OCI-LY3 (cell line): Measurements from ENCODE around the gene POFUT2.

ENCODE experiments used
- H2AFZ ChIP-seq: fragments of 200-600, 300-600 bp; shearing (Covaris generic); 2 replicates; pipeline ENCODE4 v1.6.0; 2014; ENCODE audit warnings: antibody characterized with exemption, low read depth, low read length
- H3K27ac ChIP-seq: fragments of 200-600, 300-600 bp; sonication (generic); 2 replicates; pipeline ENCODE4 v1.5.1; 2014; ENCODE audit warnings: mild to moderate bottlenecking, low read length, moderate library complexity, mixed read lengths
- H3K27me3 ChIP-seq: fragments of 200-600, 300-600 bp; sonication (generic); 2 replicates; pipeline ENCODE4 v1.6.1; 2014; ENCODE audit warnings: low read depth, low read length, mixed read lengths
- H3K36me3 ChIP-seq: fragments of 200-600, 300-600 bp; sonication (generic); replicated peaks from 2 replicates; pipeline ENCODE3; 2014; ENCODE audit warnings: low read depth, low read length, mixed read lengths
- H3K4me1 ChIP-seq: fragments of 300-600, 200-600 bp; sonication (generic); 2 replicates; pipeline ENCODE4 v1.6.1; 2014; ENCODE audit warnings: low read length, mixed read lengths
- H3K4me2 ChIP-seq: fragments of 200-600, 300-600 bp; sonication (generic); 2 replicates; pipeline ENCODE4 v1.6.1; 2014; ENCODE audit warnings: low read length, mixed read lengths
- H3K4me3 ChIP-seq: fragments of 300-600, 200-600 bp; sonication (generic); 2 replicates; pipeline ENCODE4 v1.5.1; 2014; ENCODE audit warnings: antibody characterized with exemption, mild to moderate bottlenecking, low read length, moderate library complexity
- H3K79me2 ChIP-seq: fragments of 300-600, 200-600 bp; shearing (Covaris generic); 2 replicates; pipeline ENCODE4 v1.6.1; 2014; ENCODE audit warnings: mild to moderate bottlenecking, low read length, mixed read lengths
- H3K9ac ChIP-seq: fragments of 300-600, 200-600 bp; shearing (Covaris generic); 2 replicates; pipeline ENCODE4 v1.6.0; 2014; ENCODE audit warnings: mild to moderate bottlenecking, low read length, moderate library complexity
- H3K9me3 ChIP-seq: fragments of 200-600, 300-600 bp; shearing (Covaris generic); 2 replicates; pipeline ENCODE4 v1.6.1; 2014; ENCODE audit warnings: low read length, mixed read lengths; ENCODE audit not compliant: insufficient read depth
- H4K20me1 ChIP-seq: fragments of 200-600, 300-600 bp; sonication (generic); 2 replicates; pipeline ENCODE4 v1.6.1; 2016; ENCODE audit warnings: low read length, mixed read lengths; ENCODE audit not compliant: insufficient read depth
- CTCF ChIP-seq: fragments of 200-600, 300-600 bp; sonication (generic); IDR thresholded peaks from 2 replicates; pipeline ENCODE4 v1.5.1; 2014; ENCODE audit warnings: antibody characterized with exemption, low read length, low read depth
- EZH2phosphoT487 ChIP-seq: fragments of 200-600 bp; shearing (Covaris generic); IDR thresholded peaks from 2 replicates; pipeline ENCODE4 v1.6.1; 2018; ENCODE audit warnings: antibody characterized with exemption, mixed run types, low read depth

Gene POFUT2

GRCh38 chr21:45280178-45280821, 7.4 kb downstream of the POFUT2 start:
- Histone ChIP-seq H3K27me3 (no peaks in the 10 kb centered on the region), H3K9me3 (no peaks in the 10 kb centered on the region), H2AFZ (no peak overlapping the region), H3K27ac (no peak overlapping the region), H3K4me2 (no peak overlapping the region), H4K20me1 (no peaks in the 10 kb centered on the region), H3K4me3 (no peak overlapping the region), H3K4me1 (no peaks in the 10 kb centered on the region), H3K79me2 (no peaks in the 10 kb centered on the region), H3K9ac (no peak overlapping the region), H3K36me3 (peaks cover 7% of the 10 kb centered on the region)
- TF ChIP-seq EZH2phosphoT487 (no peak), CTCF (no peak)

GRCh38 chr21:45279446-45280177, 8.1 kb downstream of the POFUT2 start:
- no peak for TF ChIP-seq EZH2phosphoT487
- TF ChIP-seq CTCF, result no peak
- no peaks in the 10 kb centered on the region for H4K20me1 ChIP-seq
- H3K4me2 ChIP-seq, result no peak overlapping the region
- no peak overlapping the region for H3K27ac ChIP-seq
- no peaks in the 10 kb centered on the region for H3K27me3 ChIP-seq
- H3K9me3 ChIP-seq, result no peaks in the 10 kb centered on the region
- no peak overlapping the region for H2AFZ ChIP-seq
- H3K4me1 ChIP-seq, result no peaks in the 10 kb centered on the region
- no peaks in the 10 kb centered on the region for H3K79me2 ChIP-seq
- H3K9ac ChIP-seq, result no peak overlapping the region
- H3K36me3 ChIP-seq, result peaks cover 4% of the 10 kb centered on the region
- H3K4me3 ChIP-seq, result no peak overlapping the region

GRCh38 chr21:45278156-45278911, 9.4 kb downstream of the POFUT2 start:
- H3K9ac ChIP-seq, result no peak overlapping the region
- no peak overlapping the region for H3K4me2 ChIP-seq
- H3K27ac ChIP-seq, result no peak overlapping the region
- H3K36me3 ChIP-seq, result no peaks in the 10 kb centered on the region
- no peaks in the 10 kb centered on the region for H3K27me3 ChIP-seq
- H3K9me3 ChIP-seq, result no peaks in the 10 kb centered on the region
- H3K79me2 ChIP-seq, result no peaks in the 10 kb centered on the region
- H3K4me3 ChIP-seq, result no peak overlapping the region
- H4K20me1 ChIP-seq, result no peaks in the 10 kb centered on the region
- no peaks in the 10 kb centered on the region for H3K4me1 ChIP-seq
- TF ChIP-seq EZH2phosphoT487 (no peak), CTCF (no peak)
- H2AFZ ChIP-seq, result no peak overlapping the region
